NCI-H2171 (cell line): ENCODE results near the gene AEBP1.

ENCODE experiments used
- DNase-seq: peaks from one replicate; lab custom pipeline; 2025; lab: John Stamatoyannopoulos, UW

The AEBP1 gene

GRCh38 chr7:44103923-44104859 is at the start of gene AEBP1:
Gene AEBP1 (plus strand): TSS chr7:44104345. CDS start chr7:44104666, 321 bp downstream.
- DNase-seq: no peak

DNA sequence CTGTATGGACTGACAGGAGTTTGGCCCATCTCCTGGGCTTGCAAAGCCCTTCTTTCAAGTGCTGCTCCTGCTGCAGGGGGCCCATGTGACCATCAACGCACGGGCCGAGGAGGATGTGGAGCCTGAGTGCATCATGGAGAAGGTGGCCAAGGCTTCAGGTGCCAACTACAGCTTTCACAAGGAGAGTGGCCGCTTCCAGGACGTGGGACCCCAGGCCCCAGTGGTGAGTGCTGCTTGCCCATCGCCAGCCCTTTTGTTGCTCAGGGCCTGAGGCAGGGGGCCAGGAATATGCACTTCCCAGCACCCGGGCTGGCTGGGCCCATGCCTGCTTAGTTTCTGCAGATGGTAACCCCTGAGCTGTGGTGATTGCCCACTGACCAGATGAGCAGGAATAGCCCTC is 47.5 kb upstream of the AEBP1 start:
- DNase-seq: no peak

DNA sequence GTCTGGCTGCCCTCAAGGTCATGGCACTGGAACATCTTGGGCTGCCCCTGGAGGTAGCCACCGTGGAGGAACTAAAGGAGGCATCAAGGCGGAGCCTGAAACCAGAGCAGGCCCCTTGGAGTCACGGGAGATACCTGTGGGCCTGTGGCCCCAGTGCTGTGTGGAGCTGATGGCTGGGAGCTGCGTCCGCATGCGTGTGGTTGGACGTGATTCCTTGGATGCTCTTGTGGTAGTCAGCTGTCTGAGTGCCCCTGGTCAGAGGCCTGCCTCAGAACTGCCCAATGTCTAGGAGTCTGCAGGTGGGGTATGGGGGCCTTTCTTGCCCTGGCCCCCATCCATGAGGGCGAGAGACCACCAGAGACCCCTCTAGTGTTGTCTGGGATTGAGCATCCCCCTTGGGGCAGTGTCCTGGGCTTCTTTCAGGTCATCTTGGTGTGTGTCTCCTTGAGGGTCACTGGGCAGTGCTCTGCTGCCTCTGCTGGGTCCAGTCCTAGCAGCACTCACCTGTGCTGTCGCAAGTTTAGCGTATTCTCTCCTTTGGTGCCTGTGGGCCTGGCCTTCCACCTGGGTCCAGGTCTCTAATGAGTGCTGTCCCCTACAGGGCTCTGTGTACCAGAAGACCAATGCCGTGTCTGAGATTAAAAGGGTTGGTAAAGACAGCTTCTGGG is 46.8 kb upstream of the AEBP1 start:
- DNase-seq: no peak

DNA sequence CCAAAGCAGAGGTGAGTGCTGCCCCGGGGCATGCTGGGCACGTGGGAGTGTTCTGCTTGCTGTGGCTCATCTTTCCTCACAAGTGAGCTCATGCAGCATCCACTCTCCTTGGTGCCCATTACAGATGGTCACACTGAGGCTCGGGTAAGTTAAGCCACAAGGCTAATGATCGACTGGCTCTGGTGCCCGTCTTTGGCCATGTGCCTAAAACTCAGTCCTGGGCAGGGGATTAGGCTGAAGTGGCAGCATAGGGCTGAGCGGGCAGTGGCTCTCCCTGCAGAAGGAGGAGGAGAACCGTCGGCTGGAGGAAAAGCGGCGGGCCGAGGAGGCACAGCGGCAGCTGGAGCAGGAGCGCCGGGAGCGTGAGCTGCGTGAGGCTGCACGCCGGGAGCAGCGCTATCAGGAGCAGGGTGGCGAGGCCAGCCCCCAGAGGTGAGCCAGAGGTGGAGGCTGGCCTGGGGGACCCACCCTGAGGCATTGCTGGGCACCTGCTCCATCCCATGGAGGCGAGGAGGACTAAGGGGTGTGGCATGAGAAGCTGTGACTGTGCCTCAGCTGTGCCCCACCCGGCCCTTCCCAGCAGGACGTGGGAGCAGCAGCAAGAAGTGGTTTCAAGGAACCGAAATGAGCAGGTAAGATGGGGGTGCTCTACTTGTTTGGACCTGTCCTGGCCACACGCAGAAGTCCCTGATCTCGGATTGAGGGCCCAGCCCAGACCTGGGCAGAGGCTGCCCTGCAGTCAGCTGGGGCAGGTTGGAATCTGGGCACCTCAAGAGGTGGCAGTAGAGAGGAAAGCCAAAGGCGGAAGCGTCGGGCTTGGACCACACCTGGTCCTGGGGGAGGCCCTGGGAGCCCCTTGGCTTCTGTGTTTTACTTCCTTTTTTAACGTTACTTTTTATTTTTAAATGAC is 46.0 kb upstream of the AEBP1 start:
- no peak for DNase-seq

DNA sequence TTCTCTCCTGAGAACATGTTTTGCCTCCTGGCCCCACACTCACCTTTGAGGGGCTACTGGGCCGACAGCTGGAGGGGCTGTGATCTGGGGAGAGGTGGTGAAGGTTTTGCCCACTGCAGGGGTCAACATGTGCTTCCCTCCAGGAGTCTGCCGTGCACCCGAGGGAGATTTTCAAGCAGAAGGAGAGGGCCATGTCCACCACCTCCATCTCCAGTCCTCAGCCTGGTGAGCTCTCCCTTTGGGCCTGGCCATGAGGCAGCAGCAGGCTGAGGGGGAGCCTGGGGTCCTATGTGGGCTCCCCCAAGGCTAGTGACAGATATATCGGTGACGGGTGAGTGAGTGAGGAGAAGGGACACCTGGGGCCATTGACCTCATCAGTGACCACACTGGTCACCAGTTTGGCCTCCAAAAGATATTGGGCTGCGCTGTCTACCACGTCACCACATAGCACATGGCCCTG is 45.4 kb upstream of the AEBP1 start:
- DNase-seq: no peak

- DNase-seq: no peak
Observed at GRCh38 chr7:44059219-44060090, 44.7 kb upstream of the AEBP1 start.

GRCh38 chr7:44060091-44060947 is 43.8 kb upstream of the AEBP1 start:
- no peak for DNase-seq

DNA sequence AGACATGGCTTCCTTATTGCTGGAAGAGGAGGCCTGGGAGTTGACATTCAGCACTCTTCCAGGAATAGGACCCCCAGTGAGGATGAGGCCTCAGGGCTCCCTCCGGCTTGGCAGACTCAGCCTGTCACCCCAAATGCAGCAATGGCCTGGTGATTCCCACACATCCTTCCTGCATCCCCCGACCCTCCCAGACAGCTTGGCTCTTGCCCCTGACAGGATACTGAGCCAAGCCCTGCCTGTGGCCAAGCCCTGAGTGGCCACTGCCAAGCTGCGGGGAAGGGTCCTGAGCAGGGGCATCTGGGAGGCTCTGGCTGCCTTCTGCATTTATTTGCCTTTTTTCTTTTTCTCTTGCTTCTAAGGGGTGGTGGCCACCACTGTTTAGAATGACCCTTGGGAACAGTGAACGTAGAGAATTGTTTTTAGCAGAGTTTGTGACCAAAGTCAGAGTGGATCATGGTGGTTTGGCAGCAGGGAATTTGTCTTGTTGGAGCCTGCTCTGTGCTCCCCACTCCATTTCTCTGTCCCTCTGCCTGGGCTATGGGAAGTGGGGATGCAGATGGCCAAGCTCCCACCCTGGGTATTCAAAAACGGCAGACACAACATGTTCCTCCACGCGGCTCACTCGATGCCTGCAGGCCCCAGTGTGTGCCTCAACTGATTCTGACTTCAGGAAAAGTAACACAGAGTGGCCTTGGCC is 43.0 kb upstream of the AEBP1 start:
- no peak for DNase-seq

DNA sequence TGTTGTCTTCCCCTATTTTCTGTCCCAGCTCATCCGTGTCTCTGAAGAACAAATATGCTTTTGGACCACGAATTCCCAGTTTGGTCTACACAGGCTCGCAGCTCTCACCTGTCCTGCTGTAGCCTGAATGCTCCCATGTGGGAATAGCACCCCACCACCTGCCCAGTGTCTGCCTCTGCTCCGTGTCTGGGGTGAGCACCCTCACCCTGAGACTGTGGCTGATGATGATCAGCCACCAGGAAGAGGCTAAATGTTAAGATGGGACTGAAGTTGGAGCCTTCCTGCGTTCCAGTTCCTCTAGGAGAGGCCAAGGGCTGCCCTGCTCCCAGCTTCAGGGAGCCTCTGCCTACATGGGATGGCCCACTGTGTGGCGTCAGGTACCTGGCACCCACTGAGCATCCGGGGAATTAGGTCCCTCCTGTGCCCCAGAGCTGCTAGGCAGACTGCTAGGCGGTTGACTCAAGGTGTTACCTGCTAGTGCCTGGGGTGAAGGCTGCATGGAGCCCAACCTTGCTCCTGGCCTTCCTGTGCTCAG is 42.4 kb upstream of the AEBP1 start:
- DNase-seq: no peak

- no peak for DNase-seq
Observed at GRCh38 chr7:44062180-44062902, 41.8 kb upstream of the AEBP1 start.

GRCh38 chr7:44062903-44063295 is 41.2 kb upstream of the AEBP1 start:
- no peak for DNase-seq

GRCh38 chr7:44063547-44063893 is 40.6 kb upstream of the AEBP1 start:
- no peak for DNase-seq

- no peak for DNase-seq
Observed at GRCh38 chr7:44063894-44064651, 40.1 kb upstream of the AEBP1 start.

GRCh38 chr7:44064791-44065430 is 39.2 kb upstream of the AEBP1 start:
- DNase-seq: no peak

GRCh38 chr7:44065431-44066110 is 38.6 kb upstream of the AEBP1 start, which contains the start of gene PGAM2:
Gene PGAM2 (minus strand): TSS chr7:44065567. CDS start chr7:44065529, 38 bp downstream.
- no peak for DNase-seq

GRCh38 chr7:44066111-44066460 is 38.1 kb upstream of the AEBP1 start:
- no peak for DNase-seq
